Measurements from ENCODE around the gene FAM90A26.
A peak's percentile ranks its signal among the peaks of the same experiment; 100 is the strongest.
"Not testable (repeated sequence)": the region's sequence is repeated elsewhere in the genome, so short reads cannot be mapped to it uniquely, and the experiment has no call there.

FAM90A26 gene

GRCh38 chr4:9169791-9170459 lies at the start of gene FAM90A26:
FAM90A26 (plus strand) TSS chr4:9170409; CDS start chr4:9173173, 2,764 bp downstream.
- H3K4me1 Mint-ChIP-seq, H3K36me3 Mint-ChIP-seq, H3K27me3 Mint-ChIP-seq, CTCF ChIA-PET, DNase-seq, H3K9me3 Mint-ChIP-seq, H3K27ac Mint-ChIP-seq, H3K4me3 Mint-ChIP-seq: not testable (repeated sequence)

GRCh38 chr4:9122711-9123110 lies 47.5 kb upstream of the FAM90A26 start:
- H3K4me3 Mint-ChIP-seq, H3K27ac Mint-ChIP-seq, H3K27me3 Mint-ChIP-seq, DNase-seq, CTCF ChIA-PET, H3K36me3 Mint-ChIP-seq, H3K9me3 Mint-ChIP-seq, H3K4me1 Mint-ChIP-seq: not testable (repeated sequence)

- peak; percentile 42 for DNase-seq
- H3K36me3 Mint-ChIP-seq, H3K27ac Mint-ChIP-seq, H3K27me3 Mint-ChIP-seq, CTCF ChIA-PET, H3K9me3 Mint-ChIP-seq, H3K4me1 Mint-ChIP-seq, H3K4me3 Mint-ChIP-seq: not testable (repeated sequence)
These were observed 46.6 kb upstream of the FAM90A26 start for GRCh38 chr4:9123572-9124007.

- H3K36me3 Mint-ChIP-seq, H3K27ac Mint-ChIP-seq, H3K4me3 Mint-ChIP-seq, H3K27me3 Mint-ChIP-seq, H3K4me1 Mint-ChIP-seq, DNase-seq, CTCF ChIA-PET, H3K9me3 Mint-ChIP-seq: not testable (repeated sequence)
These were observed 44.5 kb upstream of the FAM90A26 start for GRCh38 chr4:9125601-9126161.

- H3K9me3 Mint-ChIP-seq, H3K27ac Mint-ChIP-seq, DNase-seq, H3K36me3 Mint-ChIP-seq, H3K27me3 Mint-ChIP-seq, CTCF ChIA-PET, H3K4me1 Mint-ChIP-seq, H3K4me3 Mint-ChIP-seq: not testable (repeated sequence)
These were observed 38.8 kb upstream of the FAM90A26 start for GRCh38 chr4:9131420-9131819.

- H3K36me3 Mint-ChIP-seq, H3K9me3 Mint-ChIP-seq, H3K27me3 Mint-ChIP-seq, H3K4me1 Mint-ChIP-seq, H3K27ac Mint-ChIP-seq, CTCF ChIA-PET, H3K4me3 Mint-ChIP-seq, DNase-seq: not testable (repeated sequence)
These were observed 37.4 kb upstream of the FAM90A26 start for GRCh38 chr4:9132849-9133248.

- CTCF ChIA-PET, result not testable (repeated sequence)
These were observed 36.2 kb upstream of the FAM90A26 start for GRCh38 chr4:9134011-9134410.

GRCh38 chr4:9134556-9134955 lies 35.7 kb upstream of the FAM90A26 start:
- H3K9me3 Mint-ChIP-seq, H3K36me3 Mint-ChIP-seq, H3K27ac Mint-ChIP-seq, H3K4me3 Mint-ChIP-seq, H3K27me3 Mint-ChIP-seq, H3K4me1 Mint-ChIP-seq, DNase-seq, CTCF ChIA-PET: not testable (repeated sequence)

More at GRCh38 chr4:9134011-9134410, 36.2 kb upstream of the FAM90A26 start:
- not testable (repeated sequence) for H3K4me1 Mint-ChIP-seq, H3K4me3 Mint-ChIP-seq, H3K36me3 Mint-ChIP-seq, H3K27me3 Mint-ChIP-seq, H3K9me3 Mint-ChIP-seq, DNase-seq, H3K27ac Mint-ChIP-seq

- CTCF ChIA-PET, DNase-seq, H3K36me3 Mint-ChIP-seq, H3K4me3 Mint-ChIP-seq, H3K9me3 Mint-ChIP-seq, H3K27me3 Mint-ChIP-seq, H3K4me1 Mint-ChIP-seq: not testable (repeated sequence)
- H3K27ac Mint-ChIP-seq, result peak overlapping the region; percentile 4
These were observed 29.2 kb upstream of the FAM90A26 start for GRCh38 chr4:9141050-9141449.

- H3K9me3 Mint-ChIP-seq, DNase-seq, H3K4me1 Mint-ChIP-seq, H3K36me3 Mint-ChIP-seq, CTCF ChIA-PET, H3K27ac Mint-ChIP-seq, H3K27me3 Mint-ChIP-seq, H3K4me3 Mint-ChIP-seq: not testable (repeated sequence)
These were observed 27.4 kb upstream of the FAM90A26 start for GRCh38 chr4:9142786-9143185.

GRCh38 chr4:9143421-9144080 lies 26.7 kb upstream of the FAM90A26 start:
- CTCF ChIA-PET, result no interaction called here
- no peak overlapping the region for H3K27ac Mint-ChIP-seq
- H3K27me3 Mint-ChIP-seq, result no peaks in the 10 kb centered on the region
- no peaks in the 10 kb centered on the region for H3K9me3 Mint-ChIP-seq
- H3K4me3 Mint-ChIP-seq, result no peak overlapping the region
- no peaks in the 10 kb centered on the region for H3K4me1 Mint-ChIP-seq
- H3K36me3 Mint-ChIP-seq, result no peaks in the 10 kb centered on the region
- no peak for DNase-seq

- Mint-ChIP-seq H3K27ac (no peak overlapping the region), H3K4me1 (peaks cover 5% of the 10 kb centered on the region), H3K27me3 (no peaks in the 10 kb centered on the region), H3K4me3 (no peak overlapping the region), H3K9me3 (no peaks in the 10 kb centered on the region), H3K36me3 (no peaks in the 10 kb centered on the region)
- no peak for DNase-seq
- CTCF ChIA-PET, result no interaction called here
These were observed 23.2 kb upstream of the FAM90A26 start for GRCh38 chr4:9146967-9147366.

GRCh38 chr4:9147368-9147767 lies 22.8 kb upstream of the FAM90A26 start:
- H3K4me3 Mint-ChIP-seq, DNase-seq, H3K36me3 Mint-ChIP-seq, H3K27me3 Mint-ChIP-seq, H3K27ac Mint-ChIP-seq, H3K4me1 Mint-ChIP-seq, CTCF ChIA-PET, H3K9me3 Mint-ChIP-seq: not testable (repeated sequence)

GRCh38 chr4:9148611-9149409 lies 21.4 kb upstream of the FAM90A26 start:
- H3K36me3 Mint-ChIP-seq, CTCF ChIA-PET: not testable (repeated sequence)

GRCh38 chr4:9151809-9152179 lies 18.4 kb upstream of the FAM90A26 start:
- H3K36me3 Mint-ChIP-seq, H3K27me3 Mint-ChIP-seq, DNase-seq, H3K9me3 Mint-ChIP-seq, CTCF ChIA-PET: not testable (repeated sequence)
- Mint-ChIP-seq H3K4me1 (peaks cover 19% of the 10 kb centered on the region), H3K4me3 (peak overlapping the region; percentile 84), H3K27ac (peak overlapping the region; percentile 100)

More at GRCh38 chr4:9148611-9149409, 21.4 kb upstream of the FAM90A26 start:
- H3K4me1 Mint-ChIP-seq, H3K27ac Mint-ChIP-seq, H3K9me3 Mint-ChIP-seq, DNase-seq, H3K27me3 Mint-ChIP-seq, H3K4me3 Mint-ChIP-seq: not testable (repeated sequence)

Data from activated naive CD4-positive, alpha-beta T cell treated with anti-CD3 and anti-CD28 coated beads, Interleukin-2, amount 10 ng/mL, durations not matched to agents 7 days and 5 days (primary cell).